PC-3 (cell line): ENCODE measurements around the gene NPFFR1. TPM values are rescaled to one million over a fixed set of nuclear protein-coding genes. Genes with fewer than 3 reads are reported as not detected.

ENCODE experiments used
- ATAC-seq: fragments of 200-7000 bp; cut with Tn5 transposase; 2 replicates; pipeline ENCODE4 v1.9.1; 2020; ENCODE audit warnings: mild to moderate bottlenecking, moderate library complexity
- BruUV-seq: library from RNA; stranded (reverse); fragments of 400-500 nt; replicated peaks from 2 replicates; lab custom pipeline; 2021; lab: Mats Ljungman, UMichigan
- CTCF ChIA-PET: fragments of 300-600 bp; sonication (Branson Sonifier 250); formaldehyde crosslinking; loops from one replicate; lab custom pipeline; 2022; ENCODE audit warnings: antibody characterized with exemption; lab: Charles Lee
- POLR2A ChIA-PET: fragments of 300-600 bp; sonication (Branson Sonifier 250); formaldehyde crosslinking; loops from one replicate; lab custom pipeline; 2022; ENCODE audit warnings: antibody characterized with exemption; ENCODE audit not compliant: unreplicated experiment; lab: Charles Lee
- DNase-seq: peaks from one replicate; pipeline ENCODE4 v3.0.0-alpha.2; 2015
- H2AFZ ChIP-seq: fragments of 300-600 bp; sonication (generic); 2 replicates; pipeline ENCODE4 v1.6.0; 2016; ENCODE audit warnings: antibody characterized with exemption, low read length
- H3F3A ChIP-seq: fragments of 300-600 bp; sonication (generic); one replicate; pipeline ENCODE4 v1.6.0; 2017; ENCODE audit warnings: antibody characterized with exemption, low read length, control low read depth, mild to moderate bottlenecking; ENCODE audit not compliant: unreplicated experiment
- H3K27ac ChIP-seq: fragments of 300-600 bp; sonication (generic); 2 replicates; pipeline ENCODE4 v1.5.1; 2016; ENCODE audit warnings: mild to moderate bottlenecking, low read length
- H3K27me3 ChIP-seq: fragments of 300-600 bp; sonication (generic); 2 replicates; pipeline ENCODE4 v1.6.1; 2016; ENCODE audit warnings: low read length, mixed read lengths
- H3K36me3 ChIP-seq: fragments of 300-600 bp; sonication (generic); 2 replicates; pipeline ENCODE4 v1.6.1; 2016; ENCODE audit warnings: low read depth, mixed run types, low read length, mixed read lengths
- H3K4me1 ChIP-seq: fragments of 300-600 bp; sonication (generic); 2 replicates; pipeline ENCODE4 v1.5.1; 2016; ENCODE audit warnings: low read length; ENCODE audit not compliant: insufficient read depth
- H3K4me2 ChIP-seq: fragments of 300-600 bp; sonication (generic); 2 replicates; pipeline ENCODE4 v1.6.0; 2016; ENCODE audit warnings: low read length
- H3K4me3 ChIP-seq: fragments of 300-600 bp; sonication (generic); 2 replicates; pipeline ENCODE4 v1.5.1; 2016; ENCODE audit warnings: mild to moderate bottlenecking, low read length, mixed read lengths
- H3K79me2 ChIP-seq: fragments of 300-600 bp; sonication (generic); 2 replicates; pipeline ENCODE4 v1.6.1; 2017; ENCODE audit warnings: low read length, mixed read lengths
- H3K9ac ChIP-seq: fragments of 300-600 bp; sonication (generic); 2 replicates; pipeline ENCODE4 v1.6.0; 2016; ENCODE audit warnings: mild to moderate bottlenecking, low read length
- H3K9me2 ChIP-seq: fragments of 300-600 bp; sonication (generic); replicated peaks from 2 replicates; pipeline ENCODE4 v1.6.1; 2016; ENCODE audit warnings: mixed run types, low read length, mixed read lengths
- H3K9me3 ChIP-seq: fragments of 300-600 bp; sonication (generic); 2 replicates; pipeline ENCODE4 v1.6.1; 2016; ENCODE audit warnings: low read length, mixed read lengths
- H4K20me1 ChIP-seq: fragments of 300-600 bp; sonication (generic); 2 replicates; pipeline ENCODE4 v1.6.1; 2016; ENCODE audit warnings: low read length, mixed read lengths
- CTCF ChIP-seq: fragments of 300-600 bp; sonication (generic); conservative IDR thresholded peaks from 2 replicates; pipeline ENCODE4 v1.5.1; 2017; ENCODE audit warnings: antibody characterized with exemption, low read depth, mild to moderate bottlenecking, low read length
- EZH2 ChIP-seq: fragments of 300-600 bp; sonication (generic); IDR thresholded peaks from one replicate; pipeline ENCODE4 v1.6.1; 2017; ENCODE audit warnings: antibody characterized with exemption, mild to moderate bottlenecking, low read length; ENCODE audit not compliant: unreplicated experiment
- EZH2phosphoT487 ChIP-seq: fragments of 300-600 bp; sonication (generic); IDR thresholded peaks from 2 replicates; pipeline ENCODE4 v1.6.1; 2018; ENCODE audit warnings: mild to moderate bottlenecking, antibody characterized with exemption, low read length, borderline replicate concordance
- intact Hi-C: fragments of 100-400 bp; cut with micrococcal nuclease; formaldehyde crosslinking; loops from 2 replicates; pipeline ENCODE4 v1.9.0; 2023
- total RNA-seq: library from RNA; depleted of rRNA; stranded (reverse); fragments of >200 nt; gene quantifications from 2 replicates; pipeline ENCODE4 v1.2.3, GENCODE V29; 2014

The NPFFR1 gene
- total RNA-seq, 1 experiment from 2014 or later, result not detected

- BruUV-seq, result no TSS peak
- POLR2A ChIA-PET, result interaction anchor here (0.6 kb wide), 1 partner anchor 68 kb away, joined by 3 read pairs; no protein-coding TSS in a partner anchor
- ATAC-seq, result no peak
Observed at GRCh38 chr10:70306181-70306705, 22.4 kb upstream of the NPFFR1 start.

GRCh38 chr10:70303730-70304129 is 19.9 kb upstream of the NPFFR1 start:
- CTCF ChIA-PET, result interaction anchor here (1.0 kb wide), 1 partner anchor 157 kb away, joined by 5 read pairs; the partner anchor contains the start of gene TYSND1
- intact Hi-C loops, result no loop called here

More at GRCh38 chr10:70306181-70306705, 22.4 kb upstream of the NPFFR1 start:
- no peak overlapping the region for H3K27ac ChIP-seq
- H3K4me2 ChIP-seq, result no peak overlapping the region
- no peak overlapping the region for H3K4me3 ChIP-seq
- no peak overlapping the region for H2AFZ ChIP-seq
- H3K27me3 ChIP-seq, result no peaks in the 10 kb centered on the region
- TF ChIP-seq EZH2 (no peak), CTCF (no peak), EZH2phosphoT487 (no peak)
- no peaks in the 10 kb centered on the region for H3K9me2 ChIP-seq
- CTCF ChIA-PET, result no interaction called here
- no peaks in the 10 kb centered on the region for H3K4me1 ChIP-seq
- H3K79me2 ChIP-seq, result no peaks in the 10 kb centered on the region
- DNase-seq, result no peak
- H3K9ac ChIP-seq, result no peak overlapping the region
- intact Hi-C loops, result no loop called here
- no peaks in the 10 kb centered on the region for H4K20me1 ChIP-seq
- H3F3A ChIP-seq, result no peaks in the 10 kb centered on the region
- H3K36me3 ChIP-seq, result no peaks in the 10 kb centered on the region
- no peaks in the 10 kb centered on the region for H3K9me3 ChIP-seq

More at GRCh38 chr10:70303730-70304129, 19.9 kb upstream of the NPFFR1 start:
- H3K27me3 ChIP-seq, result no peaks in the 10 kb centered on the region
- no peaks in the 10 kb centered on the region for H3K9me3 ChIP-seq
- H3K36me3 ChIP-seq, result no peaks in the 10 kb centered on the region
- H2AFZ ChIP-seq, result no peak overlapping the region
- POLR2A ChIA-PET, result no interaction called here
- H3K4me1 ChIP-seq, result no peaks in the 10 kb centered on the region
- H3K4me3 ChIP-seq, result no peak overlapping the region
- ATAC-seq, result no peak
- H3K9ac ChIP-seq, result no peak overlapping the region
- BruUV-seq, result no TSS peak
- no peak overlapping the region for H3K27ac ChIP-seq
- DNase-seq, result no peak
- no peaks in the 10 kb centered on the region for H3F3A ChIP-seq
- no peaks in the 10 kb centered on the region for H3K79me2 ChIP-seq
- TF ChIP-seq EZH2phosphoT487, result no peak
- no peak for TF ChIP-seq CTCF
- TF ChIP-seq EZH2, result no peak
- H3K9me2 ChIP-seq, result no peaks in the 10 kb centered on the region
- H4K20me1 ChIP-seq, result no peaks in the 10 kb centered on the region
- H3K4me2 ChIP-seq, result no peak overlapping the region
